HepG2 (cell line): ENCODE measurements around the gene RARRES1. TPM values are rescaled to one million over a fixed set of nuclear protein-coding genes. Genes with fewer than 3 reads are reported as not detected.

Experiments used
- ATAC-seq: fragments of 200-7000 bp; cut with Tn5 transposase; 3 replicates; pipeline ENCODE4 v1.9.1; 2020; ENCODE audit warnings: mild to moderate bottlenecking, moderate library complexity
- BruUV-seq: library from RNA; stranded (reverse); fragments of 400-500 nt; replicated peaks from 2 replicates; lab custom pipeline; 2021; lab: Mats Ljungman, UMichigan
- CTCF ChIA-PET: fragments of 300-600 bp; formaldehyde crosslinking; extraction: SDS; loops from one replicate; lab custom pipeline; 2021; ENCODE audit warnings: low total read pairs, inconsistent platforms, low intra/inter-chr PET ratio; lab: Yijun Ruan, JAX
- POLR2A ChIA-PET: fragments of 350-600 bp; sonication (Branson Sonifier 250); formaldehyde crosslinking; loops from one replicate; lab custom pipeline; 2020; ENCODE audit warnings: antibody characterized with exemption, inconsistent platforms; lab: Yijun Ruan, JAX
- DNase-seq: peaks from one replicate; pipeline ENCODE4 v3.0.0-alpha.2; 2015; ENCODE audit warnings: low spot score
- FAIRE-seq: peaks from 3 replicates; lab custom pipeline; 2011; peaks lifted over from hg19 to GRCh38; lab: Jason Lieb, UNC
- H2AFZ ChIP-seq: one replicate; pipeline ENCODE4 v1.6.1; 2011; ENCODE audit warnings: low read length, inconsistent platforms
- H3K27ac ChIP-seq: fragments of 300-600 bp; 3 replicates; pipeline ENCODE4 v1.8.0; 2011; ENCODE audit warnings: mixed run types, mild to moderate bottlenecking, mixed read lengths, low read length, inconsistent platforms; ENCODE audit not compliant: insufficient read depth; ENCODE audit errors: extremely low read length
- H3K27me3 ChIP-seq, 2 experiments: fragments of 200-600 bp in 1 of 2; 2 replicates in 1 of 2; 3 replicates in 1 of 2; pipeline versions ENCODE4 v1.6.0 to v1.8.0; 2011; ENCODE audit warnings: low read length in 2 of 2, mild to moderate bottlenecking in 2 of 2, moderate library complexity in 2 of 2, inconsistent platforms in 1 of 2; ENCODE audit not compliant: insufficient read depth in 2 of 2, control insufficient read depth in 1 of 2
- H3K36me3 ChIP-seq, 2 experiments: fragments of 200-600 bp in 1 of 2; replicated peaks in 1 of 2; 2 replicates in 1 of 2; 3 replicates in 1 of 2; pipeline versions ENCODE4 v1.5.1 to v1.8.0; 2011; ENCODE audit warnings: low read length in 2 of 2, inconsistent platforms in 1 of 2; ENCODE audit not compliant: insufficient read depth in 2 of 2, control insufficient read depth in 1 of 2
- H3K4me1 ChIP-seq: 2 replicates; pipeline ENCODE4 v1.5.1; 2012; ENCODE audit warnings: low read length, inconsistent platforms; ENCODE audit not compliant: insufficient read depth
- H3K4me2 ChIP-seq: 2 replicates; pipeline ENCODE4 v1.6.0; 2011; ENCODE audit warnings: low read depth, low read length, inconsistent platforms
- H3K4me3 ChIP-seq, 3 experiments: fragments of 200-600 bp in 1 of 3; sonication (generic), shearing (Covaris generic) in 1 of 3; replicated peaks in 1 of 3; 2 replicates each; pipeline ENCODE4 v1.5.1; 2011 to 2016; ENCODE audit warnings: low read length in 3 of 3, inconsistent platforms in 2 of 3, low read depth in 2 of 3, mild to moderate bottlenecking in 2 of 3, control low read depth in 1 of 3, mixed read lengths in 1 of 3; ENCODE audit not compliant: insufficient read depth in 1 of 3
- H3K79me2 ChIP-seq: one replicate; pipeline ENCODE4 v1.6.1; 2011; ENCODE audit warnings: low read length, inconsistent platforms; ENCODE audit not compliant: insufficient read depth
- H3K9ac ChIP-seq: 2 replicates; pipeline ENCODE4 v1.6.0; 2011; ENCODE audit warnings: mild to moderate bottlenecking, low read depth, low read length, inconsistent platforms; ENCODE audit not compliant: insufficient read depth
- H3K9me3 ChIP-seq: 2 replicates; pipeline ENCODE4 v1.5.1; 2012; ENCODE audit warnings: mild to moderate bottlenecking, low read length
- H4K20me1 ChIP-seq: 2 replicates; pipeline ENCODE4 v1.6.0; 2011; ENCODE audit warnings: inconsistent platforms, mild to moderate bottlenecking, low read length, moderate library complexity; ENCODE audit not compliant: insufficient read depth
- KDM6A ChIP-seq: IDR thresholded peaks from 2 replicates; pipeline ENCODE4 v1.6.1; 2016; ENCODE audit warnings: low read depth
- KLF11 ChIP-seq: IDR thresholded peaks from 2 replicates; pipeline ENCODE4 v1.6.1; 2016; ENCODE audit warnings: missing compliant biosample characterization
- PRDM10 ChIP-seq: sonication (generic); formaldehyde crosslinking; IDR thresholded peaks from 2 replicates; pipeline ENCODE4 v1.4.0; 2020; ENCODE audit warnings: low read depth, missing genetic modification reagents
- SALL2 ChIP-seq: sonication (generic); formaldehyde crosslinking; IDR thresholded peaks from 2 replicates; pipeline ENCODE4 v1.8.1; 2023; ENCODE audit warnings: mild to moderate bottlenecking, missing genetic modification reagents, inconsistent platforms
- THYN1 ChIP-seq: sonication (generic); formaldehyde crosslinking; IDR thresholded peaks from 2 replicates; pipeline ENCODE4 v1.8.1; 2023; ENCODE audit warnings: low read depth, mild to moderate bottlenecking, moderate library complexity, missing genetic modification reagents, borderline replicate concordance
- TSC22D2 ChIP-seq: sonication (generic); formaldehyde crosslinking; IDR thresholded peaks from 2 replicates; pipeline ENCODE4 v1.5.1; 2020; ENCODE audit warnings: missing genetic modification reagents, mild to moderate bottlenecking, borderline replicate concordance
- ZBTB34 ChIP-seq: sonication (generic); formaldehyde crosslinking; IDR thresholded peaks from 2 replicates; pipeline ENCODE4 v1.8.0; 2022; ENCODE audit warnings: mild to moderate bottlenecking, missing genetic modification reagents
- ZBTB43 ChIP-seq: sonication (generic); formaldehyde crosslinking; conservative IDR thresholded peaks from 2 replicates; pipeline ENCODE4 v1.4.0; 2020; ENCODE audit warnings: missing genetic modification reagents
- ZBTB8A ChIP-seq: sonication (generic); formaldehyde crosslinking; IDR thresholded peaks from 2 replicates; pipeline ENCODE4 v1.4.0; 2020; ENCODE audit warnings: mild to moderate bottlenecking, low read depth, missing genetic modification reagents, borderline replicate concordance
- ZNF225 ChIP-seq: sonication (generic); formaldehyde crosslinking; IDR thresholded peaks from 2 replicates; pipeline ENCODE4 v1.4.0; 2020; ENCODE audit warnings: mild to moderate bottlenecking, missing genetic modification reagents
- ZNF253 ChIP-seq: sonication (generic); formaldehyde crosslinking; IDR thresholded peaks from 2 replicates; pipeline ENCODE4 v1.8.0; 2022; ENCODE audit warnings: mild to moderate bottlenecking, missing genetic modification reagents, borderline replicate concordance
- ZNF354B ChIP-seq: sonication (generic); formaldehyde crosslinking; IDR thresholded peaks from 2 replicates; pipeline ENCODE4 v1.8.0; 2022; ENCODE audit warnings: mild to moderate bottlenecking, missing genetic modification reagents
- WGBS: methylation state at CpG from one replicate; pipeline ENCODE4 v1.1.6; 2017; ENCODE audit warnings: low lambda C conversion rate; 5-methylcytosine and 5-hydroxymethylcytosine counted together
- in situ Hi-C: cut with HindIII; loops from 2 replicates; pipeline ENCODE4 v1.10.0; 2017; ENCODE audit warnings: low pct_unique_long_range_greater_than_20kb; ENCODE audit not compliant: extremely low pct_ligation_motif_present
- intact Hi-C: fragments of 100-400 bp; cut with micrococcal nuclease; formaldehyde crosslinking; loops from one replicate; pipeline ENCODE4 v1.10.0; 2022; ENCODE audit not compliant: unreplicated experiment
- polyA plus RNA-seq, 8 experiments: library from polyadenylated mRNA; depleted of rRNA in 3 of 8; stranded (reverse) in 7 of 8; unstranded in 1 of 8; fragments of >200 nt; fragmentation: Illumina TruSeq in 4 of 8; extraction: Trizol in 4 of 8; gene quantifications; 2 replicates each; pipeline versions ENCODE4 v1.2.1 to v1.2.3, GENCODE V29; 2011 to 2016; ENCODE audit warnings: low read depth in 4 of 8, missing spikeins in 1 of 8, mixed read lengths in 1 of 8; ENCODE audit not compliant: insufficient read depth in 1 of 8
- total RNA-seq, 5 experiments: library from RNA; depleted of rRNA; stranded (reverse); fragments of >200 nt; fragmentation: Illumina TruSeq; extraction: Trizol; gene quantifications; 2 replicates each; pipeline ENCODE4 v1.2.3, GENCODE V29; 2016; ENCODE audit warnings: low read depth in 1 of 5

RARRES1 gene
- total and polyA plus RNA-seq, 2 of the 13 experiments (the other 11 are each of a cell fraction or from before 2014, with no cell fraction given), result not detected

GRCh38 chr3:158658889-158659288 lies 73.4 kb downstream of the RARRES1 start:
- H3K9me3 ChIP-seq, result no peaks in the 10 kb centered on the region
- H3K4me2 ChIP-seq, result no peak overlapping the region
- H3K36me3 ChIP-seq, result peaks cover 7 to 55% of the 10 kb centered on the region in 2 experiments; a peak in 4 of 5 replicates
- no peaks in the 10 kb centered on the region for H3K4me1 ChIP-seq
- 99% methylated on average over 7 of the region's 7 CpGs for WGBS
- H3K4me3 ChIP-seq, result no peak overlapping the region
- in situ Hi-C loops, result loop anchor here (5.0 kb wide), 1 partner anchor 128 kb away; no protein-coding TSS in a partner anchor
- H3K27ac ChIP-seq, result no peak overlapping the region
- intact Hi-C loops, result loop anchor here (1.0 kb wide), 1 partner anchor 132 kb away; no protein-coding TSS in a partner anchor
- H3K9ac ChIP-seq, result no peak overlapping the region
- no TSS peak for BruUV-seq
- H4K20me1 ChIP-seq, result no peaks in the 10 kb centered on the region
- DNase-seq (no peak), ATAC-seq (no peak), FAIRE-seq (no peak)
- CTCF ChIA-PET, result interaction anchor here (3.6 kb wide), 1 partner anchor 132 kb away, joined by 28 read pairs; no protein-coding TSS in a partner anchor
- H3K79me2 ChIP-seq, result no peaks in the 10 kb centered on the region
- POLR2A ChIA-PET, result interaction anchor here (1.1 to 1.4 kb wide), 2 partner anchors 14 to 132 kb away, joined by 3 to 8 read pairs; partner anchors contain the start of gene GFM1
- TF ChIP-seq SALL2 (no peak), ZNF253 (CRISPR knock-in tag) (no peak), TSC22D2 (no peak)
- no peak overlapping the region for H2AFZ ChIP-seq
- H3K27me3 ChIP-seq, result no peaks in the 10 kb centered on the region

GRCh38 chr3:158652463-158652862 lies 79.8 kb downstream of the RARRES1 start:
- H3K4me3 ChIP-seq, result no peak overlapping the region
- CTCF ChIA-PET, result no interaction called here
- intact Hi-C loops (no loop called here), in situ Hi-C loops (no loop called here)
- no peaks in the 10 kb centered on the region for H4K20me1 ChIP-seq
- BruUV-seq, result no TSS peak
- POLR2A ChIA-PET, result no interaction called here
- WGBS, result 85% methylated on average over 3 of the region's 3 CpGs
- FAIRE-seq (no peak), DNase-seq (no peak), ATAC-seq (no peak)
- H3K4me1 ChIP-seq, result peaks cover 11% of the 10 kb centered on the region; the same call in 1 of the 2 replicates
- H3K27ac ChIP-seq, result no peak overlapping the region
- H3K79me2 ChIP-seq, result no peaks in the 10 kb centered on the region
- no peaks in the 10 kb centered on the region for H3K27me3 ChIP-seq
- no peak overlapping the region for H2AFZ ChIP-seq
- H3K9me3 ChIP-seq, result no peaks in the 10 kb centered on the region
- H3K36me3 ChIP-seq, result peaks cover 1 to 38% of the 10 kb centered on the region in 2 experiments; a peak in 3 of 5 replicates
- H3K9ac ChIP-seq, result no peak overlapping the region
- no peak overlapping the region for H3K4me2 ChIP-seq
- TF ChIP-seq ZBTB34 (CRISPR knock-in tag), result no peak
- TF ChIP-seq KDM6A (CRISPR knock-in tag), result no peak
- no peak for TF ChIP-seq THYN1 (CRISPR knock-in tag)
- no peak for TF ChIP-seq ZBTB8A
- no peak for TF ChIP-seq KLF11 (CRISPR knock-in tag)
- TF ChIP-seq ZNF225, result no peak
- no peak for TF ChIP-seq ZBTB43 (CRISPR knock-in tag)
- TF ChIP-seq ZNF354B (CRISPR knock-in tag), result no peak
- TF ChIP-seq SALL2, result no peak
- no peak for TF ChIP-seq PRDM10 (CRISPR knock-in tag)
